NCI-H146 (cell line): ENCODE data around the gene NRXN3.

Experiments
- DNase-seq: peaks from one replicate; lab custom pipeline; 2025; lab: John Stamatoyannopoulos, UW

Gene NRXN3

GRCh38 chr14:78576437-78577166 is 406.4 kb downstream of the NRXN3 start:
- DNase-seq: no peak

GRCh38 chr14:78581229-78581628 is 411.1 kb downstream of the NRXN3 start:
- DNase-seq: no peak

- DNase-seq: no peak
Measured at GRCh38 chr14:78586681-78587080, 416.5 kb downstream of the NRXN3 start.

- DNase-seq: no peak
Measured at GRCh38 chr14:78588906-78589305, 418.7 kb downstream of the NRXN3 start.

- peak; percentile 84 for DNase-seq
Measured at GRCh38 chr14:78592616-78593219, 422.5 kb downstream of the NRXN3 start.

GRCh38 chr14:78593949-78594348 is 423.8 kb downstream of the NRXN3 start:
- no peak for DNase-seq

GRCh38 chr14:78595797-78596196 is 425.6 kb downstream of the NRXN3 start:
- DNase-seq: peak; percentile 16

- peak; percentile 50 for DNase-seq
Measured at GRCh38 chr14:78598046-78598920, 428.1 kb downstream of the NRXN3 start.

GRCh38 chr14:78605025-78605762 is 435.0 kb downstream of the NRXN3 start:
- no peak for DNase-seq

- DNase-seq: no peak
Measured at GRCh38 chr14:78605897-78606500, 435.8 kb downstream of the NRXN3 start.

GRCh38 chr14:78608998-78609787 is 439.0 kb downstream of the NRXN3 start:
- peak; percentile 34 for DNase-seq

- peak; percentile 52 for DNase-seq
Measured at GRCh38 chr14:78610994-78611393, 440.8 kb downstream of the NRXN3 start.

- DNase-seq: no peak
Measured at GRCh38 chr14:78611796-78612571, 441.8 kb downstream of the NRXN3 start.

- DNase-seq: no peak
Measured at GRCh38 chr14:78612666-78613065, 442.5 kb downstream of the NRXN3 start.

- DNase-seq: no peak
Measured at GRCh38 chr14:78614593-78614992, 444.4 kb downstream of the NRXN3 start.

GRCh38 chr14:78617735-78618134 is 447.6 kb downstream of the NRXN3 start:
- DNase-seq: no peak

- DNase-seq: no peak
Measured at GRCh38 chr14:78618368-78618767, 448.2 kb downstream of the NRXN3 start.

- DNase-seq: no peak
Measured at GRCh38 chr14:78627114-78627513, 456.9 kb downstream of the NRXN3 start.

- DNase-seq: no peak
Measured at GRCh38 chr14:78631551-78631950, 461.4 kb downstream of the NRXN3 start.

GRCh38 chr14:78633752-78634151 is 463.6 kb downstream of the NRXN3 start:
- DNase-seq: peak; percentile 30
